Stimulated activated CD8-positive, alpha-beta memory T cell treated with anti-CD3 and anti-CD28 coated beads, Interleukin-7, amount 100 ng/mL, for 4 hours (primary cell): ENCODE measurements around the gene ZIC2.
"Not testable (repeated sequence)": the region's sequence is repeated elsewhere in the genome, so short reads cannot be mapped to it uniquely, and the experiment has no call there.

ENCODE experiments used
- DNase-seq, 2 donors: peaks; one replicate each; pipeline ENCODE4 v3.0.0-alpha.2; 2020; ENCODE audit warnings: low read depth in 2 of 2

ZIC2 gene

DNA sequence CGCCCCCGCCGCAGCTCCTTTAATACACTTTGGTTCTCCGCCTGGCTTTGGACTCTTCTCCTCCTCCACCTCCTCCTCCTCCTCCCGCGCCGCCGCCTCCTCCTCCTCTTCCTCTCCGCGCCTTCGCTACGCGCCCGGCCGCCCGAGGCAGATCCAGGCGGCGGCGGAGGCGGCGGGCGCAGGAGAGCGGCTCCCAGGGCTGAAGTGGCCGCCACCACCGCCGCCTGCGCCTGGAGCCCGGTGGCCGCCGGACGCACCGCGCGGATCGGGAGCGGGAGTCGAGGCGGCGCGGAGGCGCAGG lies at the start of gene ZIC2:
Gene ZIC2 (plus strand): TSS at position 50 of the 301 bp plus-strand sequence. CDS start 281 bp downstream, outside the sequence.
- no peak for DNase-seq

DNA sequence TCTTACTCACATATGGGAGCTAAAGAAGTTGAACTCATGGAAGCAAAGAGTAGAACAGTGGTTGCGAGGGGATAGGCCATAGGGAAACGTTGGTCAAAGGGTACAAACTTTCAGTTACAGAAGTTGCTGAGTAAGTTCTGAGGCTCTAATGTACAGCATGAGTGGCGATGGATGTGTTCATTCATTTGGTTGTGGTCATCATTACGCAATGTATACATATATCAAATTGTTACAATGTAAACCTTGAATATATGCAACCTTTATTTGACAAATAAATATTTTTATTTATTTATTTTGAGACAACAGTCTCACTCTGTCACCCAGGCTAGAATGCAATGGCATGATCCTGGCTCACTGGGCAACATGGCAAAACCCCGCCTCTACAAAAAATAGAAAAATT lies 48.7 kb upstream of the ZIC2 start:
- DNase-seq = no peak

DNA sequence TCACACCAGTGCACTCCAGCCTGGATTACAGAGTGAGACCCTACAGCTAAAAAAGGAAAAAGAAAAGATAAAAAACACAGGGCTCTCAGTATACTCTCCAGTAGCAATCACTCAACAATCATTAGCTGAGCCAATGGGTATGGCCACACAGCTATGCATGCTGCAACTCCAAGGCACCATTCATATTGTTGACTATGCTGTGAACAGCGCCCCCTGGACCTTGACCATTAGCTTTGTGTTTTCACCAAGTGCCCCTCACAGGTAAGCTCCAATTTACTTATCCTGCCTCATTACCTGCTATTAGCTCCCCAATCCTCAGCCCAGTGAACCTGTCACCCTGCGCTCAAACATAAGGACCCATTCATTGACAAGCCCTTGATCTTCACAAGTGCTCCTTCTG lies 45.8 kb upstream of the ZIC2 start:
- DNase-seq = no peak

DNA sequence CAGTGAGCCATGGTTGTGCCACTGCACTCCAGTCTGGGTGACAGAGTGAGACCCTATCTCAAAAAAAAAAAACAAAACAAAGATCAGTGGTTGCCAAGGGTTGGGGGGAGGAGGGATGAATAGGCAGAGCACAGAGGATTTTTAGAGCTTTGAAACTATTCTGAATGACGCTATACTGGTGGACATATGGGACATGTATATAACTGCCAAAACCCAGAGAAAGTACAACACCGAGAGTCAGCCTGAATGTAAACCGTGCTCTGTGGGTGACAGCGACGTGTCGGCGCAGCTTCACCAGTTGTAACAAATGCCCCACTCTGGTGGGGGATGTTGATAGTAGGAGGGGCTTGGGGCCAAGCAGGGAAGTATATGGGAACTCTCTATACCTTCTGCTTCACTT lies 42.9 kb upstream of the ZIC2 start:
- DNase-seq = no peak

DNA sequence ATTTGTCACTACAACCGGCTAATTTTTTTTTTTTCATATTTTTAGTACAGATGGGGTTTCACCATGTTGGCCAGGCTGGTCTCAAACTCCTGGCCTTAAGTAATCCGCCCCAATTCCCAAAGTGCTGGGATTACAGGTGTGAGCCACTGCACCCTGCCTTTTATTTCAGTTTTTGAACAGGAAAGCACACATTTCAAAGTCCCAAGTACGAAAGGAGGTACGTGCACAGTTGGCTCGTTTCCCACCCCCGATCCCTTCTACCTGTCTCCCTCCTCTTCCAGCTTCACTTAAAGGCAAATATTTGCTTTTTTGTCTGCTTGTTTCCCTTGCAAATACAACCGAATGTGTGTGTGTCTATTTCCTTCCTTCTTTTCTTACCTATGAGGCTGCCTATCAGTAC lies 40.5 kb upstream of the ZIC2 start:
- DNase-seq = no peak

DNA sequence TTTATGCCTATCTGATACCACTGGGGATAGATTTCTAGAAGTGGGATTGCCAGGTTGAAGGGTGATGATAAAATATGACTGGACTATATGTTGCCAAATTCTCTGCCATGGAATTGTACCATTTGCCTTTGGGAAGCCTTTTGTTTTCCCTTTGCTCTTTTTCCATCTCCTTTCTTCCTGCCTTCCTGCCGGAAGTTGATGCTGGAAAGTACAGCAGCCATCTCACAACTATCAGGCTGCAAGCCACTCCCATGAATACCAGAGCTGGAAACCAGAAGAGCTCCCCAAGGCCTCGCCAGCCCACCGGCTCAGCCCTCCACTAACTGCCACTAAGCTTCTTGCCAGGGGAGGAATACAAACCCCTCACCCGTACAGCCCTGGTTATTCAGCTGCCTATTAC lies 39.7 kb upstream of the ZIC2 start:
- DNase-seq = no peak

DNA sequence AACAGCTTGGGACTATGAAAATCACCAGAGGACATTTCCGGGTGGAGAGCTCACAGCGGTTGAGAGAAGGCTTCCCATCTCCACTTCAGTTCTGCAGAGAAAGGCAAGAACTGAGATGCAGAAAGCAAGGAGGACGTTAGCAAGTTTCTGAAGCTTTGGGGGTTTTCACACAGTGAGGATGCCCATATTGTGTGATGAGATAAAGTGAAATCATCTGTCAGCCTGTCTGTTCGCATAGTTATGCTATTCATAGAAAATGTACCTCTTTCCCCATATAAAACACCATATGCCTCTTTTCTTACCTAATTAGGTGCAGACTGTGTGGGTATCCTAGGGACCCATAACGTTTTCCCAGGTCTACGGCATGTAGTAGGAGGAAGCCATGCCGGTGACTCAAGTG lies 37.5 kb upstream of the ZIC2 start:
- no peak for DNase-seq

DNA sequence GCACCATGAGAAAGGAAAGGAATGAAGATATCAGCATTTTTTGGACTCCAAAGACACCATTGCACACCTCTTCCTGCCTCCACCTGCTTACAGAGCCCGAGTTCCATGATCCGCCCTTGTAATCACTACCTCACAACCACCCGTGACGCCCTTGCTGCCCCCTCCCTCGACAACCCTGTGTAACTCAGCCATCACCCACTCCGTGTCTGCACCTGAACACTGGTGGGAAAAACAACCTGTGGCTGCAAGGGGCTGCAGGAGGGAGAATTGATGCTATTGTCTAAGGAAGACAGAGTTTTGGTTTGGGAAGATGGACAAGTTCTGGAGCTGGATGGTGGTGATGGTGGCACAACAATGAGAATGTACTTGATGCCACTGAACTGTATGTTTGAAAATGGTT lies 37.0 kb upstream of the ZIC2 start:
- DNase-seq = no peak

DNA sequence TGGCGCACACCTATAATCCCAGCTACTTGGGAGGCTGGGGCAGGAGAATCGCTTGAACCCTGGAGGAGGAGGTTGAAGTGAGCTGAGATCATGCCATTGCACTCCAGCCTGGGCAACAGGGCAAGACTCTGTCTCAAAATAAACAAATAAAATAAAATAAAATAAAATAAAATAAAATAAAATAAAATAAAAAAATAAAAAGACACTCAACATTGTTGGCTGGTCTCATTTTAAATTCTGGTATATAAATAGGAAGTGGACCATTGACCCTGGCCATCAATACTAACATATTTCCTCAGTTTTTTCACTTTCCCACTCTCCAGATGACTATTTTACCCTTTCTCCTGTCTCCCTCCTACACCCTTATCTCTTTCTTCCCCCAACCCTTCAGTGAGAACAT lies 36.1 kb upstream of the ZIC2 start:
- not testable (repeated sequence) for DNase-seq

DNA sequence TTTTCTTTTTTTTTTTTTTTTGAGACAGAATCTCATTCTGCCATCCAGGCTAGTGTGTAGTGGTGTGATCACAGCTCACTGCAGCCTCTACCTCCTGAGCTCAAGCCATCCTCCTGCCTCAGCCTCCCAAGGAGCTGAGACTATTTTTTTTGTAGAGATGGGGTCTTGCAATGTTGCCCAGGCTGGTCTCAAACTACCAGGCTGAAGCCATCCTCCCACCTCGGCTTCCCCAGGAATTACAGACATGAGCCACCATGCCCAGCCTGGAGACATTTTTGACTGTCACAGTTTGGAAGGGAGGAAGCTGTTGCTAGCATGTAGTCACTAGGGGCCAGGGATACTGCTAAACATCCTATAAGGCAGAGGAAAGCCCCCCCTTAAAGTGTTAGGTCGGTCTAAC lies 33.9 kb upstream of the ZIC2 start:
- no peak for DNase-seq

DNA sequence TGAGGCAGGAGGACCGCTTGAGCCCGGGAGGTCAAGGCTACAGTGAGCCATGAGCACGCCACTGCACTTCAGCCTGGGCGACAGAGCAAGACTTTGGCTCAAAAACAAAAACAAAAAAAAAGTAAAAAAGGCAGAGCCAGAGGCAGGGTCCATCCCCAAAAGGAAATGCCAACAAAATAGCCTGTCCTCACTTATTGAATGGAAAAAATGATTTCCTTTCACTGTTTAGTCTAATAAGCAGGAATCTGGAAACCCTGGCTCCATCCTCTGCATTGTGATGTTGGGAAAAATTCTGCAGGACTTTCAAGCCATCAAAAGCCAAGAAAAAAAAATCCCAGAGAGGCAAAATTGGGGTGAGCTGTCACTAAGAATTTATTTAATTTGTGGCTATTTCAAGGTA lies 33.2 kb upstream of the ZIC2 start:
- DNase-seq = no peak

DNA sequence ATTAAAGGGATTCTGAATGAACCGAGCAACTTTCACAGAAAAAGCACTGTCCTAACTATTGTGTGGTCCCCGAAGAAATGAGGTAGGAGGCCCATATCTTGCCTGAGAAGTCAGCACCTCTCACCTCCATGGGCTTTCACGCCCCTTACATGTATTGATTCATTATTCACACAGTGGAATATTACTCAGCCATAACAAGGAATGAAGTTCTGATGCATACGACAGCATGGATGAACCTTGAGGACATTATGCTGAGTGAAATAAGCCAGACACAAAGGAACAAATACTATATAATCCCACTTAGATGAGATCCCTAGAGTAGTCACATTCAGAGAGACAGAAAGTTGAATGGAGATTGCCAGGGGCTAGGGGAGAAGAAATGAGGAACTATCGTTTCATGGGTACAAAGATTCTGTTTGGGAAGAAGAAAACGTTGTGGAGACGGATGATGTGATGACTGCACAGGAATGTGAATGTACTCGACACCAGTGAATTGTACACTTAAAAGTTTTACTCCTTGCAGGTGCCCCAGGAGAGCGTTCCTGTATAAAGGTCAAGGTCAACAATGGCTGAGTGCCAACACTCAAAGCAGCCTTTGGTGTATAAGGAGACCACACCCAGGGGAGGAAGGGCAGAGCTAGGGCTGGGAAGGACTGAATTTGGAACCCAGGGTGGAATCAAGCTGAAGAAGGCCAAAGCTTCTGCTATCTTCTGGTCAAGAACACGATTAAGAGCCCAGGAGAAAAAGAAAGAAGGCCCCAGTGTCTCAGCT lies 32.5 kb upstream of the ZIC2 start:
- DNase-seq = no peak

DNA sequence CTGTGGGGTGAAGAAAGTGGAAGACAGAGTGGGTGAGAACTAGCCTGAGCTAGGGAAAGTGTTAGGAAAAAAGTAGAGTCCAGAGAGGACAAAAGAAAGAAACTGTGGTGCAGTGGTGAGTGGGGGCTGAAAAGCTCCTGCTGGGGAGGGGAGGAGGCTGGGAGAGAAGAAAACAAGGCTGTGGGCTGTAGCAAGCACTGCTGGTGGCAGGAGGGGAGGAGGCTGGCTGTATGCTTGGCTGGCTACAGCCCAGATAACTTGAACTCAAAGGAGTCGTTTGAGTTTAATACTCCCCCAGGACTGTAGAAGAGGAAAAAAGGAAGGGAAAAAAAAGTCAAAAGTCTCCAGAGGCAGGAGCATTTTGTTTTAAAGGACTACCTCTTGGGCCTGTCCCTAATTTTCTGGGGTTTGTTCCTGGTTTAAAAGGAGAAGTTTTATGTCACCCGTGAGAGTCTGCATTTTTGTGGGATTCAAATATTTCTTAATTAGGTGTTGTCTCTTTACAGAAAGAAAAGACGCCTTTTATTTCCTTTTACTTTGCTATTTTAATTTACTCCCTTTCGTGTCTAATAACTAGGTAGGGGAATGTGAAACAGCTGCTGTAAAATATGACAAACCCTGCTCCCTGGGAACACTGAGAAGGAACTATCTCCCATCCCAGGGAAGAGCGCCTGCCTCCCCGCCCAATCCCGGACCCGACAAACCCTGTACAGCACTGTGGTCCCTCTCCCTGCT lies 31.7 kb upstream of the ZIC2 start:
- no peak for DNase-seq

DNA sequence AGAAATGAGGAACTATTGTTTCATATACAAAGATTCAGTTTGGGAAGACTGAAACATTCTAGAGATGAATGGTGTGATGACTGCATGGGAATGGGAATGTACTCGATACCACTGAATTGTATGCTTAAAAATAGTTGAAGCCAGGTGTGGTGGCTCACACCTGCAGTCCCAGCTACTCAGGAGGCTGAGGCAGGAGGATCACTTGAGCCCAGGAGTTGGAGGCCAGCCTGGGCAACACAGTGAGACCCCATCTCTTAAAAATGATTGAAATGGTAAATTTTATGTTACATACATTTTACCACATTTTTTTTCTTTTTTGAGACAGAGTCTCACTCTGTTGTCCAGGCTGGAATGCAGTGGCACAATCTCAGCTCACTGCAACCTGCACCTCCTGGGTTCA lies 29.9 kb upstream of the ZIC2 start:
- DNase-seq = not testable (repeated sequence)

DNA sequence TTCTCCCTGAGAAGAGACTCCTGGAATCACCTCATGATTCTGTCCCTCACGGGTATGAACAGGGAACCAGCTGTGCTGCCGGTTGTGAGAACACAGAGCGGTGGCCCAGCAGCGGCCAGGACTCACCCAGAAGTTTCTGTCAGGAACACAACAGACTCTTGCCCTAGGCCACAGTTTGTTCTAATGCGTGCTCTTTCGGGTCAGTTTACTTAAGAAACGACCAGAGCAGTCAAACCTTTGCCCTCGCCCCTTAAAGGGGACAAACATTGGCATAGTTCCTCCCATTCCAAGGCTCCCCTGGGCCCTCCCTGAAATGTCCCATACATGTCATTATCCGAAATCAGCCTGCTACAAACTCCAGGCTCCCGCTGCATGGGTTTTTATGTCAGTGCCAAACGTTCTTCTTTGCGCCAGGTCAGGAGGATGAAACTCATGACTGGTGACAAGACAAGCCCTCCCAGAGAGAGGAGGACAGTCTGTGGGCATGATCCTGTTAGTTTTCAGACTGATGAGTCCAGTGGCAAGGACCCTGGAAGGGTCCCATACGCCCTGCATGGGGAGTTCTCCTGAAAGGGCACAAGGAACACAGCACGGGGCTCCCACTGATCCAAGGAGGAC lies 28.3 kb upstream of the ZIC2 start:
- DNase-seq = no peak

DNA sequence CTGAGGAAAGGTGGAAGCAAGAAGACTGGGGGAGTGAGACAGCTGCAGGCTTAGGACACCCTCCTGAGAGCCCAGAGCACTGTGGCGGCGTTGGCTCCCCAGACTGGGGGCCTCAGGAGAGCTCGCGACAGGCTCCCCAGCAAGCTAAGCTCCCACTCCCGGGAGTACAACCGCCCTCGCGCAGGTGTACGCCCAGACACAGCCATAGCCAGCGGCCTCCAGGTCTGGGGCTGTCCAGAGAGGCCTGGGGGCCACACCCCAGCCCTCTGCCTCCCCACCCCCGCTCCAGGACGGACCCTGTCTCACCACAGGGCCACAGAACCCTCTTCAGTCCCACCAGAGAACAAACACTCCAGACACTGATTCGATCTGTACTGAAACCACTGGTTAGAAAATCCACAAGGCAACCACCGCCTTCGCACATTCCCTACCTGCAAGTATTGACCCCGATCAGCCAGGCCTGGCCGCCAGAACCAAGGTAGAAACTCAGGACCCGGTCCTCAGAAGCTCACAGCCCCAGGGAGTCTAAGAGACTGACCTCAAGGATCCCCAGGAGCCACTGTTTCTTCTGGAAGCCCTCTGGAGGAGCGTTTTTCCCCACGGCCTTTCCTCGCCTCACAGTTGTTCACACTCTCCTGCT lies 26.4 kb upstream of the ZIC2 start:
- no peak for DNase-seq

DNA sequence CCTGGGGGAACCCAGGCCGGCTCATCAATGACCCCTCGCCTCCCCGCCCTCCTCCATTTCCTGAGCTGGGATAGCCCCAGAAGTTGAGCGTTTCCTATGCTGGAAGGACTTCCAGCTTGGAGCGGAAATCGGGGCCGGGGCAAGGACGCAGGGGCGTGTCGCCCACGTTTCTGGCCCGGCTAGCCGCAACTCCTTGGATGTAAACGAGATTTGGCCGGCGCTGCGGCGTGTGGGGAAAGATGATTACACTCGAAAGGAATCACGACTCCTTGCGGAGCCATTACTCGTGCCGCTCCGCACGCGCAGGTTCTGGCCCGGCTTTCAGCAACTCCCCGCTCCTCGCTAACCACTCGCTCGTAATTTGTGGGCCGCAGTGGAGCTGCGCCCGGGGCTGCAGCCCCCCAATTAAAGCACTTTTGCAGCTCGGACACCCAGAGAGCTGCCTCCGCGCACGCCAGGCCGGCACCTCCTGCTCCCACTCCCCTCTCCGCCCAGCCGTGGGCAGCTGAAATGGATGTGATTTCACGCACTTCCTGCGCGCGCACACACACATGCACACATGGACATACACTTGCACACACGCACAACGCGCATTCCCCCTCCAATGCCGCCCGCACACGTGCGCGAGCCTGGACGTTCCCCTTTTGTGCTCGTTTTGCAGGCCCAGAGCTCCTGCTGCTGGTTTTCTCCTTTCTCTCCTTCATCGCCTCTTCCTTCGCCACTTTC lies 25.7 kb upstream of the ZIC2 start:
- no peak for DNase-seq

DNA sequence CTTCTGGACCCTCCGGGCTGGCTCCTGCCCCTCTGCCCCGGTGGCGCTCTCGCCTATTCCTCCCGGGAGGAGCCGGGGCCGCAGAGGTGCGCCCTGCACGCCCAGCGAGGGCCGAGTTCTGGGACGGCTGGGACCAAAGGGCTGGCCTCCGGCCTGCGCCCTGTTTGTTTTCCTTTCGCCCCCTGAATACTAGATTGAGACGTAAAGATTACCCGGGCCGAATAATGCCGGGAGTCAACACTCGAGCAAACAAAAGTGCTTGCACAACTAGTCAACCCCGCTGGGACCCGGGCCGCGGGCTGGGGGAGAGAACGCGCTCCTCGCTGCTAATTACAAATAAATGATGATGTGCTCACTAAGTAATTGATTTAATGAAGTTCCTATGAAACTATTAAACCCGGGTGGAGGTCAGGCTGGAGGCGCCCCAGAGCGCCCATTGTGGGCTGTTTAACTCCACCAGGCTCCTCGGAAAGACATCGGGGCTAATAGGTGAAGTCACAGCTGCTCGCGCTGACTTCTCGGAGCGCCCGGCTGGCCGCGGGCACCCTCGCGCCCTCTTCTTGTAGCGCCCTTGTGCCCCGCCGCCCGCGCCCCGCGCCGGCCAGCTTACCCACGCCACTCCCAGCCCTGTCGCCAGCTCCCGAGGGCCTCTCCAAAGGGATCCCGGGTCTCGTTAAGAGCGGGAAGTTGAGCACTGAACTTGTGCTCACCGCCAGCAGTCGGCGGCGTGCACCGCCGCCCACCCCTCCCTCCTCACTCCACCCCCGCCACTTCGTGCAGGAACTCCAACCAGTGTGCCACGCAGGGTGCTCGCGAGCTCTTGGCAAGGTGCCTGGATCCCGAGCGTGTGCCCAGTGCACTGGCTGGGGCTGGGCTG lies 24.9 kb upstream of the ZIC2 start:
- no peak for DNase-seq

DNA sequence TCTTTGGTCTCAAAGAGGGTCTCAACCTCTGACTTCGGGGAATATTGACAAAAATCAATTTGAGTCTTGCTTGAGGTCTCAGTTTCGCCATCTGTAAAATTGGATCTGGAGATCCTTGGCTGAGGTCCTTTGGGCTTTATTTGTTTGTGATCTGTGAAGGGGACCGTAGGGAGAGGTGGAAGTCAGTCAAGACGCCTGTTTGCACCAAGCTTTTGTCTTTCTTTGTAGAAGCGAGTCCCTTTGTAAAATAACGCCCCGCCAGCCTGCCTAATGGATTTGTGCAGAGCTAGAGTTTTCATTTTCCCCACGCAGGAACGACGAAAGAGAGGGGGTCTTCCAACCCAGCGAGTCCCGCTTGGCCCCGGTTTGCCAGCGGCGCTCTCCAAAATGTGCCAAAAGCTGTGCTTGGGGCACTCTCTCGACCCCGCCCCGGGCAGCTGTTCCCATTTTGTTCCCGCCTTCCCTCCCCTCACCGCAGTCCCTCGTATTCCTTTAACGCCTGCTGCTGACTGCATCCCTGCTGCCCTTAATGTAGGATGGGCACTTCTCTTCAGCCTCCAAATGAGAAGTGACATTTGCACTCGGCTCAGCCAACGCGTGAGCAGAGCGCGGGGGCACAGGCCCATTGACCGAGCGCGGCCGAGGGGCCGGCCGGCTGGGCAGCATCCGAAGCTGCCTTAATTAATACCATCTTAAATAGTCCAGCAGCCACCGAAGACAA lies 23.0 kb upstream of the ZIC2 start:
- DNase-seq = no peak

DNA sequence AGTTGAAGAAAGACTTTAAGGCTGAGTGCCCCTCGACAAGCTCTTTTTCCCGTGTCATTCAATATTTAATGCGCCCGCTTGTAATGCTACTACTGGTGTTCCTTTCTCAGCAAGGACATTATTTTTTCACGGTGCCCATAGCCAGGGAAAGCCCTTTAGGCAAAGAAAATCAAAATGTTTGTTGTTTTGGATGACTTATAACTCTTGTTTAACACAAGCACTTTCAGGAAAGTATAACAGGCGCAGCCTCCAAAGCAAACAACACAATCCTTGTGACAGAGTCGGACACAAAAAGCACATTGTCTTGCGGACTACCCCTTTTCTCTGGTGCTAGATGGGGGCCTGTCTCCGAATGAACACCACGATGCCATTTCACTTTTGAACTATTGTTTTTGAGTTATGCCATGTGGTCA lies 22.5 kb upstream of the ZIC2 start:
- no peak for DNase-seq
